K562 (cell line): Measurements from ENCODE around the gene KRTAP2-1.

Experiments used
- ARHGAP35 ChIP-seq: fragments of 450-650 bp; IDR thresholded peaks from 2 replicates; pipeline ENCODE4 v1.6.1; 2018; ENCODE audit not compliant: partially characterized antibody
- ATF4 ChIP-seq: fragments of 450-650 bp; formaldehyde crosslinking; IDR thresholded peaks from 2 replicates; pipeline ENCODE4 v1.4.0; 2022; ENCODE audit warnings: mild to moderate bottlenecking, moderate library complexity
- C11orf30 ChIP-seq: fragments of 450-650 bp; IDR thresholded peaks from 2 replicates; pipeline ENCODE4 v1.6.1; 2016; ENCODE audit warnings: low read depth, mild to moderate bottlenecking
- CREB1 ChIP-seq, 2 experiments: sonication (generic) in 1 of 2; formaldehyde crosslinking in 1 of 2; IDR thresholded peaks; 2 replicates each; pipeline versions ENCODE4 v1.6.1 to v1.8.0; 2012 to 2022; ENCODE audit warnings: inconsistent platforms in 1 of 2, mild to moderate bottlenecking in 1 of 2, missing genetic modification reagents in 1 of 2, moderate library complexity in 1 of 2
- CTCF ChIP-seq, 3 experiments: IDR thresholded peaks in 2 of 3; conservative IDR thresholded peaks in 1 of 3; 2 replicates each; pipeline ENCODE4 v1.5.1; 2011 to 2012; ENCODE audit warnings: low read length in 3 of 3, mild to moderate bottlenecking in 3 of 3, control low read depth in 2 of 3, improper control_type of control experiment in 1 of 3, inconsistent platforms in 1 of 3, low read depth in 1 of 3, mixed read lengths in 1 of 3, moderate library complexity in 1 of 3; ENCODE audit not compliant: insufficient read depth in 2 of 3
- MTA3 ChIP-seq: fragments of 450-650 bp; formaldehyde crosslinking; IDR thresholded peaks from 2 replicates; pipeline ENCODE4 v1.6.1; 2017; ENCODE audit warnings: mild to moderate bottlenecking, borderline replicate concordance
- SPI1 ChIP-seq: IDR thresholded peaks from 2 replicates; pipeline ENCODE4 v1.6.1; 2011; ENCODE audit warnings: low read depth, low read length, control low read depth, borderline replicate concordance
- TCF7 ChIP-seq: sonication (generic); IDR thresholded peaks from 2 replicates; pipeline ENCODE4 v1.6.1; 2016; ENCODE audit warnings: antibody characterized with exemption, borderline replicate concordance
- TSHZ1 ChIP-seq: fragments of 250-450 bp; sonication (Bioruptor Pico); IDR thresholded peaks from 2 replicates; pipeline ENCODE4 v1.4.0; 2020; ENCODE audit warnings: mild to moderate bottlenecking, moderate library complexity
- ZBTB7A ChIP-seq: IDR thresholded peaks from 2 replicates; pipeline ENCODE4 v1.6.1; 2011; ENCODE audit warnings: low read depth, mild to moderate bottlenecking, low read length, moderate library complexity, borderline replicate concordance; ENCODE audit not compliant: control insufficient read depth
- ZNF274 ChIP-seq: IDR thresholded peaks from 2 replicates; pipeline ENCODE4 v1.6.1; 2011; ENCODE audit warnings: low read depth, mild to moderate bottlenecking, low read length, moderate library complexity, borderline replicate concordance

- TF ChIP-seq CTCF (IDR thresholded peaks at IDR 0.05 in 2 of 3, conservative IDR thresholded peaks at IDR 0.05 in 1 of 3; ENCODE audit: insufficient read depth in 2 of 3, low read depth in 1 of 3, low read length in 3 of 3) (no peak), ZBTB7A (no peak), ZNF274 (no peak), C11orf30 (no peak), TSHZ1 (CRISPR knock-in tag) (no peak), ATF4 (CRISPR knock-in tag) (no peak), MTA3 (no peak), SPI1 (no peak), CREB1 (IDR thresholded peaks at IDR 0.05) (no peak), CREB1 (CRISPR knock-in tag; IDR thresholded peaks at IDR 0.05) (no peak), ARHGAP35 (no peak), TCF7 (no peak)
Observed at GRCh38 chr17:41048441-41048840, 1.3 kb upstream of the KRTAP2-1 start.
